C1 segment of cervical spinal cord (tissue), 14 donors: ENCODE data around the gene ACKR2.
"Not testable (repeated sequence)": the region's sequence is repeated elsewhere in the genome, so short reads cannot be mapped to it uniquely, and the experiment has no call there.

ENCODE experiments used
- DNase-seq, 14 donors: peaks; one replicate each; lab custom pipeline; 2025; lab: John Stamatoyannopoulos, UW

The ACKR2 gene

GRCh38 chr3:42801048-42801620, 8.1 kb upstream of the ACKR2 start:
- no peak for DNase-seq

GRCh38 chr3:42801784-42802183, 7.5 kb upstream of the ACKR2 start:
- DNase-seq = no peak

GRCh38 chr3:42802876-42803413, 6.3 kb upstream of the ACKR2 start:
- no peak for DNase-seq

- peak in 8 of 14 donors; percentile 44 to 76 (median 59) for DNase-seq
Measured at GRCh38 chr3:42803414-42804105, 5.7 kb upstream of the ACKR2 start.

- peak; percentile 82 to 98 (median 94) for DNase-seq
Measured at GRCh38 chr3:42804106-42804830, 5.0 kb upstream of the ACKR2 start, which contains the start of gene HIGD1A. HIGD1A (minus strand) TSS chr3:42804490; CDS start chr3:42794253, 10,237 bp downstream.

GRCh38 chr3:42804831-42805132, 4.5 kb upstream of the ACKR2 start:
- peak in 1 of 14 donors; percentile 74 for DNase-seq

GRCh38 chr3:42805141-42805821, 4.0 kb upstream of the ACKR2 start:
- DNase-seq = peak in 7 of 14 donors; percentile 7 to 30 (median 22)

- DNase-seq = no peak
Measured at GRCh38 chr3:42807929-42808328, 1.3 kb upstream of the ACKR2 start.

GRCh38 chr3:42810706-42811105, 1.5 kb downstream of the ACKR2 start:
- not testable (repeated sequence) for DNase-seq

- peak in 1 of 14 donors; percentile 2 for DNase-seq
Measured at GRCh38 chr3:42811118-42811883, 2.1 kb downstream of the ACKR2 start.

- no peak for DNase-seq
Measured at GRCh38 chr3:42814246-42814645, 5.0 kb downstream of the ACKR2 start.

- peak in 1 of 14 donors; percentile 5 for DNase-seq
Measured at GRCh38 chr3:42814914-42815507, 5.8 kb downstream of the ACKR2 start.

GRCh38 chr3:42815826-42816225, 6.6 kb downstream of the ACKR2 start:
- no peak for DNase-seq

- no peak for DNase-seq
Measured at GRCh38 chr3:42819351-42819965, 10.2 kb downstream of the ACKR2 start.

GRCh38 chr3:42820746-42821051, 11.5 kb downstream of the ACKR2 start:
- DNase-seq = no peak

- no peak for DNase-seq
Measured at GRCh38 chr3:42822828-42823227, 13.6 kb downstream of the ACKR2 start.

GRCh38 chr3:42823351-42823750, 14.1 kb downstream of the ACKR2 start:
- DNase-seq = no peak

GRCh38 chr3:42826141-42826540, 16.9 kb downstream of the ACKR2 start:
- no peak for DNase-seq

- DNase-seq = no peak
Measured at GRCh38 chr3:42827023-42827422, 17.8 kb downstream of the ACKR2 start.

GRCh38 chr3:42827654-42828053, 18.4 kb downstream of the ACKR2 start:
- no peak for DNase-seq
